NK-92 (cell line): ENCODE data around the gene OR2T2.
"Not testable (repeated sequence)": the region's sequence is repeated elsewhere in the genome, so short reads cannot be mapped to it uniquely, and the experiment has no call there.

Experiments used
- DNase-seq: peaks from one replicate; lab custom pipeline; 2025; ENCODE audit not compliant: unreplicated experiment; lab: John Stamatoyannopoulos, UW

Gene OR2T2

DNA sequence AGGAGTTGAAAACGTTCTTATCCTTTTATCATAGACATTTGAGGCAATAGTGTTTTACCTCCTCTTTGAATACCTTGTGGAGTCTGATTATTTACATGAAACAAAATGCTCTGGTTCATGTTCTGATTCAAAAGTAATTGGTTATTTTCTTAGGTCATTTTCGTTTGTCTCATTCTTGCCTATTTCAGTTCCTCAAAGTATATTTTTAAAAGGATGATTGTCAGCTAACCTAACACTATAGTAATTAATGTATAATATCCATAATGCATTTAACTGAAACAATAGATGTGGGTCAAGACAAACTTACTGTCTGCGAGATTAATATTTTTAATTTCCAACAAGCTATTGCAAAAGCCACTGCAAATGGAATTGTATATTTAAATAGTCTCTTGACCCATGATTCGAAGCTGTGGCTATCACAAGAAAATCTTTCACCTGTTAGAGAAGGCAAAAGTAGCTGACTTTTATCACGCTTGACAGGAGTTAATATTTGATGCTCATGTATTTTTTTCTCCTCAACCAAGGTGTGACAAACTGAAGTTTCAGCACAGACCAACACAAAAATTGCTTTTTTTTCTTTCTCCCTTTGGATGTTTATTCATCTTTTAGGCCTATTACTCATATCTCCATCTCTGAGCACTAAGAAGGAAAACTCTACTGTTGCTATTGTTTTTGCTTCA lies 5.2 kb downstream of the OR2T2 start:
- DNase-seq = not testable (repeated sequence)

- DNase-seq = not testable (repeated sequence)
These were observed 8.2 kb downstream of the OR2T2 start for GRCh38 chr1:248453619-248454018.

DNA sequence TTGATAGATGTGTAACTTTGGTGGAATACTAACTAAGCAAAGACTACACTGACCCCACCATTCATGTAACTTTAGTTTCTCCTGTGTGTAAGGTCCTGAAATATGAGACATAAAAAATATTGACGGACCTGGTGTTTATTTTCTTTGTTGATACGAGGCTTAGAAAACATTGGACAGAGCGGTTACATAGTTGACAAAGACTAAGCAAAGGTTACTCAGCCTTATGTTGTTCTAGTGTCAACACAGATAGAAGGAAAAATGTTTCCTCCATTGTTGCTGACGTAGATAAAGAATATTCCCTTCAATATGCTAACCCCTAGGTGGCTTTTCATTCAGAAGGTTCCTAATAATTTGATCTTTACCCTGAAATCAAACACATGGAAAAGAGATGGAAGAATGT lies 9.6 kb downstream of the OR2T2 start:
- DNase-seq = not testable (repeated sequence)

DNA sequence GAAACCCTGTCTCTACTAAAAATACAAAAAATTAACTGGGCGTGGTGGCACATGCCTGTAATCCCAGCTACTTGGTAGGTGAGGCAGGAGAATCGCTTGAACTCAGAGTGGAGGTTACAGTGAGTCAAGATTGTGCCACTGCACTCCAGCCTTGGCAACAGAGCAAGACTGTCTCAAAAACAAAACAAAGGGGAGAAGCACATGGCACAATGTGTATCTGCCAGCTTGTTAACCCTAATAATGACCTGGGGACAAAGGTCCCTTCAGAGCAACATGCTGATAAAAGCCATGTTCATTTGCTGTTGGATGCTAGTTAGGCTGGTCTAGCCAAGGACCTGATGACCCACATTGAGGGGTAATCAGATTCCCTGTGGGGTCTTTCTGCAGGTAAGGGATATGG lies 11.2 kb downstream of the OR2T2 start:
- DNase-seq = not testable (repeated sequence)

DNA sequence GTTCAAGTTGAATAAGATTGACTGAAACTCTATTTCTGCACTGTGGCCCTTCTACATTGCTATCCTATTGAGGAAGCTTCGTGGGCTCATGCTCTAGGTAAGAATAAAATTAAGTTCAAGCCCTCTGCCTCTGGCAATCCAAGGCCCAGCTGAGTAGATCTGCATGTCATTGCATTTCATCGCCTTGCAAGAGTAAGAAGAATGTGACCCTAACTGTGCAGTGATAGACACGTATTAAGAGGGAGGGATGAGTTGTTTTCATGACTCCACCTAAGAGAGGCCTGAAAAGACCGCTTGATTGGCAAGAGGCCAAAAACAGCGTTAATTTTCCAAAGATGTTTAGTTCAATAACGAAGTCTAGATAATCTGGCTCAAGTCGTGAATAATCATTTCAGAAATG lies 13.7 kb downstream of the OR2T2 start:
- not testable (repeated sequence) for DNase-seq

- DNase-seq = no peak
These were observed 25.7 kb downstream of the OR2T2 start for GRCh38 chr1:248471154-248471553.

- DNase-seq = not testable (repeated sequence)
These were observed 26.7 kb downstream of the OR2T2 start for GRCh38 chr1:248472111-248472510.

GRCh38 chr1:248473051-248473450 lies 27.6 kb downstream of the OR2T2 start, which contains the start of gene OR2T3:
Gene OR2T3, plus strand, starts transcription at chr1:248473351. Its CDS starts 0 bp downstream, at chr1:248473351.
- not testable (repeated sequence) for DNase-seq

DNA sequence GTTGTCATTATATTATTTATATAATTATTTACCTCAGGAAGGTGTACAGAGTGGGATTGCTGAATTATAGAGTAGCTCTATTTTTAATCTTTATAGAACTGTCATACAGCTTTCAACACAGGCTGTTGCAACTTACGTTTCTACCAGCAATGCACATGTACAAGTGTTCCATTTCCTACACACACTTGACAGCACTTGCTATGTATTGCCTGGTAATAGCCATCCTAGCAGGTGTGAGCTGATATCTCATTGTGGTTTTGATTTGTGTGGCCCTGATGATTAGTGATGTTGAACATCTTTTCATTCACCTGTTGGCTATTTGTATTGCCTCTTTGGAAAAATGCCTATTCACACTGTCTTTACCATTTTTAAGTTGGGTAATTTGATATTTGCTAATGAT lies 30.2 kb downstream of the OR2T2 start:
- not testable (repeated sequence) for DNase-seq

GRCh38 chr1:248481686-248482579 lies 36.5 kb downstream of the OR2T2 start:
- DNase-seq = not testable (repeated sequence)

- not testable (repeated sequence) for DNase-seq
These were observed 42.9 kb downstream of the OR2T2 start, which contains the start of gene OR2T5 for GRCh38 chr1:248488289-248488688. Gene OR2T5, plus strand, starts transcription at chr1:248488589. Its CDS starts 0 bp downstream, at chr1:248488589.

- not testable (repeated sequence) for DNase-seq
These were observed 51.2 kb downstream of the OR2T2 start for GRCh38 chr1:248496661-248497060.

GRCh38 chr1:248500305-248501035 lies 55.0 kb downstream of the OR2T2 start:
- not testable (repeated sequence) for DNase-seq
